B cell (primary cell): ENCODE data around the gene OR10H4. TPM values are rescaled to one million over a fixed set of nuclear protein-coding genes. Genes with fewer than 3 reads are reported as not detected.

ENCODE experiments used
- ATAC-seq: fragments of 200-7000 bp; cut with Tn5 transposase; one replicate; pipeline ENCODE4 v1.10.0; 2021; ENCODE audit warnings: low read depth, mild to moderate bottlenecking, moderate number of reproducible peaks, moderate library complexity
- CTCF ChIA-PET: fragments of 350-600 bp; sonication (Branson Sonifier 250); formaldehyde crosslinking; loops from one replicate; lab custom pipeline; 2021; ENCODE audit warnings: antibody characterized with exemption, inconsistent platforms; lab: Charles Lee
- POLR2A ChIA-PET: fragments of 350-600 bp; sonication (Branson Sonifier 250); formaldehyde crosslinking; loops from one replicate; lab custom pipeline; 2021; ENCODE audit warnings: antibody characterized with exemption; lab: Charles Lee
- DNase-seq: peaks from one replicate; pipeline ENCODE4 v3.0.0; 2013
- H2AFZ ChIP-seq: 2 replicates; pipeline ENCODE4 v1.6.1; 2012; ENCODE audit warnings: mild to moderate bottlenecking, low read depth, low read length; ENCODE audit not compliant: insufficient read depth, poor library complexity, severe bottlenecking
- H3K27ac ChIP-seq, 2 donors: 1 replicate in 1 of 2; 2 replicates in 1 of 2; pipeline ENCODE4 v1.5.1; 2012 to 2013; ENCODE audit warnings: low read length in 2 of 2, mild to moderate bottlenecking in 2 of 2, moderate library complexity in 1 of 2
- H3K27me3 ChIP-seq, 4 experiments: fragments of 200-600 bp in 1 of 4; sonication (generic) in 1 of 4; replicated peaks in 1 of 4; 1 replicate in 2 of 4; 2 replicates in 2 of 4; pipeline versions ENCODE4 v1.6.1 to v1.7.0; 2013 to 2016; ENCODE audit warnings: low read length in 3 of 4, mild to moderate bottlenecking in 2 of 4, mixed read lengths in 1 of 4, moderate library complexity in 1 of 4; ENCODE audit not compliant: insufficient read depth in 4 of 4, control insufficient read depth in 3 of 4; ENCODE audit errors: control extremely low read depth in 1 of 4
- H3K36me3 ChIP-seq, 2 experiments: replicated peaks in 1 of 2; 1 replicate in 1 of 2; 2 replicates in 1 of 2; pipeline versions ENCODE4 v1.6.1 to v1.7.1; 2013; ENCODE audit warnings: low read length in 1 of 2; ENCODE audit not compliant: insufficient read depth in 2 of 2, control insufficient read depth in 1 of 2; ENCODE audit errors: control extremely low read depth in 1 of 2, extremely low read depth in 1 of 2
- H3K4me1 ChIP-seq, 2 donors: fragments of 200-600 bp in 1 of 2; sonication (generic) in 1 of 2; 1 replicate in 1 of 2; 2 replicates in 1 of 2; pipeline versions ENCODE4 v1.5.1 to v1.6.1; 2013 to 2017; ENCODE audit warnings: low read length in 2 of 2; ENCODE audit not compliant: control insufficient read depth in 2 of 2, insufficient read depth in 2 of 2
- H3K4me2 ChIP-seq: replicated peaks from 2 replicates; pipeline ENCODE3; 2012; ENCODE audit warnings: mild to moderate bottlenecking, low read depth, low read length; ENCODE audit not compliant: poor library complexity, severe bottlenecking
- H3K4me3 ChIP-seq, 5 experiments: fragments of 200-600 bp in 1 of 5; sonication (generic) in 1 of 5; 1 replicate in 3 of 5; 2 replicates in 2 of 5; pipeline versions ENCODE4 v1.5.1 to v1.7.0; 2011 to 2016; ENCODE audit warnings: low read length in 4 of 5, mild to moderate bottlenecking in 4 of 5, low read depth in 2 of 5, control low read depth in 1 of 5, moderate library complexity in 1 of 5; ENCODE audit not compliant: insufficient read depth in 1 of 5; ENCODE audit errors: control extremely low read depth in 1 of 5, extremely low read depth in 1 of 5
- H3K79me2 ChIP-seq: fragments of 200-600 bp; sonication (generic); one replicate; pipeline ENCODE4 v1.6.0; 2016; ENCODE audit warnings: low read length; ENCODE audit not compliant: control insufficient read depth, insufficient read depth
- H3K9ac ChIP-seq: fragments of 200-600 bp; sonication (generic); 2 replicates; pipeline ENCODE4 v1.6.1; 2017; ENCODE audit warnings: mild to moderate bottlenecking, low read length, moderate library complexity
- H3K9me3 ChIP-seq, 3 donors: one replicate each; pipeline versions ENCODE4 v1.6.1 to v1.7.1; 2013; ENCODE audit warnings: low read length in 2 of 3; ENCODE audit not compliant: control insufficient read depth in 2 of 3, insufficient read depth in 1 of 3; ENCODE audit errors: control extremely low read depth in 1 of 3
- H4K20me1 ChIP-seq: 2 replicates; pipeline ENCODE4 v1.6.0; 2012; ENCODE audit warnings: mild to moderate bottlenecking, low read length; ENCODE audit not compliant: insufficient read depth, control insufficient read depth, poor library complexity, severe bottlenecking
- H3K27ac Mint-ChIP-seq: one replicate; pipeline ENCODE4 v1.8.0; 2021; ENCODE audit warnings: mixed read lengths
- H3K27me3 Mint-ChIP-seq: one replicate; pipeline ENCODE4 v1.8.0; 2021; ENCODE audit warnings: mixed read lengths
- H3K4me1 Mint-ChIP-seq: one replicate; pipeline ENCODE4 v1.8.0; 2021; ENCODE audit warnings: mixed read lengths
- H3K4me3 Mint-ChIP-seq: one replicate; pipeline ENCODE4 v1.8.0; 2021; ENCODE audit warnings: mixed read lengths
- H3K9me3 Mint-ChIP-seq: one replicate; pipeline ENCODE4 v1.8.0; 2022; ENCODE audit warnings: mixed read lengths; ENCODE audit not compliant: insufficient read depth
- EZH2 ChIP-seq: IDR thresholded peaks from 2 replicates; pipeline ENCODE4 v1.6.1; 2012; ENCODE audit warnings: borderline replicate concordance, low read depth, mild to moderate bottlenecking, moderate library complexity, low read length; ENCODE audit not compliant: insufficient read depth, poor library complexity, severe bottlenecking
- WGBS: methylation state at CpG from one replicate; pipeline ENCODE4 v1.1.5; 2013; ENCODE audit warnings: missing lambda C conversion rate; ENCODE audit not compliant: insufficient coverage; 5-methylcytosine and 5-hydroxymethylcytosine counted together
- intact Hi-C: fragments of 100-400 bp; cut with micrococcal nuclease; formaldehyde crosslinking; loops from one replicate; pipeline ENCODE4 v1.10.0; 2022
- polyA plus RNA-seq: library from polyadenylated mRNA; depleted of rRNA; stranded (reverse); fragments of >200 nt; gene quantifications from 2 replicates; pipeline ENCODE4 v1.2.3, GENCODE V29; 2012
- total RNA-seq, 2 donors: library from RNA; stranded (reverse); fragments of 120-200 nt in 1 of 2; gene quantifications; 1 replicate in 1 of 2; 2 replicates in 1 of 2; pipeline versions ENCODE4 v1.2.3 to v1.2.4, GENCODE V29; 2013 to 2022
- TF ChIP-seq, protein P1 (sequence below): fragments of 200-600 bp; IDR thresholded peaks from one replicate; pipeline ENCODE4 v1.8.0; 2022; ENCODE audit warnings: antibody characterized with exemption, mild to moderate bottlenecking

Gene OR10H4
- total and polyA plus RNA-seq, 2 donors (not counting 1 experiment from before 2014, with no cell fraction given): not detected

DNA sequence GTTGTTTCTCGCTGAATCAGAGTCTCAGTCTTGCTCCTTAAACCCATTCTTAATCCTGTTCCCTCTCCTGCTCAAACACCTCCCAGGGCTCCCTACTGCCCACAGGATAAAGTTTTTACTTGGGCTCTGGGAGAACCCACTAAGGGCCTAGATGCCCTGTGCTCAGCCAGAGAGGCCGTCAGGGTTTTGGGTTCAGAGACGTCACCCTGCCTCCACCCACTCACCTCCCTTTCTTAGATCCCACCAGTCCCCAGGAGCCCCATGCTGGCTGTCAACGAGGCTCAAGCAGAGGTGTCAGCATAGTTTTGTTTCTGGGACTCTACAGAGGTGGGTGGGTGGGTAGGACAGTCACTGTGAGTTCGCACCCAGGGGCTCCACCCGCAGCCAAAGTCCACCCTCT, 35.4 kb upstream of the OR10H4 start:
- H3K27me3 ChIP-seq: peaks cover 0 to 28% (median 16%) of the 10 kb centered on the region in 4 experiments
- Mint-ChIP-seq H3K27me3 (peaks cover 56% of the 10 kb centered on the region), H3K4me1 (peaks cover 5% of the 10 kb centered on the region), H3K27ac (no peak overlapping the region), H3K4me3 (no peak overlapping the region), H3K9me3 (peaks cover 4% of the 10 kb centered on the region)
- H3K36me3 ChIP-seq: no peaks in the 10 kb centered on the region
- no peak overlapping the region for H3K9ac ChIP-seq
- ATAC-seq: no peak
- peaks cover 2 to 16% (median 9%) of the 10 kb centered on the region in 3 donors for H3K9me3 ChIP-seq
- no peak for TF ChIP-seq EZH2
- TF ChIP-seq, protein P1, sequence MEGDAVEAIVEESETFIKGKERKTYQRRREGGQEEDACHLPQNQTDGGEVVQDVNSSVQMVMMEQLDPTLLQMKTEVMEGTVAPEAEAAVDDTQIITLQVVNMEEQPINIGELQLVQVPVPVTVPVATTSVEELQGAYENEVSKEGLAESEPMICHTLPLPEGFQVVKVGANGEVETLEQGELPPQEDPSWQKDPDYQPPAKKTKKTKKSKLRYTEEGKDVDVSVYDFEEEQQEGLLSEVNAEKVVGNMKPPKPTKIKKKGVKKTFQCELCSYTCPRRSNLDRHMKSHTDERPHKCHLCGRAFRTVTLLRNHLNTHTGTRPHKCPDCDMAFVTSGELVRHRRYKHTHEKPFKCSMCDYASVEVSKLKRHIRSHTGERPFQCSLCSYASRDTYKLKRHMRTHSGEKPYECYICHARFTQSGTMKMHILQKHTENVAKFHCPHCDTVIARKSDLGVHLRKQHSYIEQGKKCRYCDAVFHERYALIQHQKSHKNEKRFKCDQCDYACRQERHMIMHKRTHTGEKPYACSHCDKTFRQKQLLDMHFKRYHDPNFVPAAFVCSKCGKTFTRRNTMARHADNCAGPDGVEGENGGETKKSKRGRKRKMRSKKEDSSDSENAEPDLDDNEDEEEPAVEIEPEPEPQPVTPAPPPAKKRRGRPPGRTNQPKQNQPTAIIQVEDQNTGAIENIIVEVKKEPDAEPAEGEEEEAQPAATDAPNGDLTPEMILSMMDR: no peak
- no peak overlapping the region for H3K27ac ChIP-seq
- ChIA-PET CTCF (no interaction called here), POLR2A (no interaction called here)
- H3K79me2 ChIP-seq: no peaks in the 10 kb centered on the region
- no peak overlapping the region for H3K4me3 ChIP-seq
- H3K4me1 ChIP-seq: no peaks in the 10 kb centered on the region
- H3K4me2 ChIP-seq: no peak overlapping the region
- no peak for DNase-seq
- WGBS: 71% methylated on average over 5 of the region's 6 CpGs
- no peaks in the 10 kb centered on the region for H4K20me1 ChIP-seq
- intact Hi-C loops: no loop called here
- H2AFZ ChIP-seq: no peak overlapping the region

GRCh38 chr19:15913830-15914229, 35.0 kb upstream of the OR10H4 start:
- Histone ChIP-seq H3K27me3 (peaks cover 0 to 28% (median 15%) of the 10 kb centered on the region in 4 experiments), H3K9ac (no peak overlapping the region), H4K20me1 (no peaks in the 10 kb centered on the region), H3K27ac (no peak overlapping the region), H3K4me2 (no peak overlapping the region), H3K79me2 (no peaks in the 10 kb centered on the region), H3K4me1 (no peaks in the 10 kb centered on the region), H3K4me3 (no peak overlapping the region), H2AFZ (no peak overlapping the region), H3K9me3 (peaks cover 2 to 16% (median 9%) of the 10 kb centered on the region in 3 donors), H3K36me3 (no peaks in the 10 kb centered on the region)
- H3K4me3 Mint-ChIP-seq: no peak overlapping the region
- peaks cover 4% of the 10 kb centered on the region for H3K9me3 Mint-ChIP-seq
- POLR2A ChIA-PET: no interaction called here
- H3K27ac Mint-ChIP-seq: no peak overlapping the region
- DNase-seq (no peak), ATAC-seq (no peak)
- 95% methylated on average over 7 of the region's 8 CpGs for WGBS
- TF ChIP-seq, protein P1: no peak
- no peak for TF ChIP-seq EZH2
- peaks cover 56% of the 10 kb centered on the region for H3K27me3 Mint-ChIP-seq
- CTCF ChIA-PET: no interaction called here
- H3K4me1 Mint-ChIP-seq: peaks cover 5% of the 10 kb centered on the region
- intact Hi-C loops: no loop called here
